ENCODE data around the gene OVCH1. TPM values are rescaled to one million over a fixed set of nuclear protein-coding genes. Genes with fewer than 3 reads are reported as not detected.

The OVCH1 gene, protein sequence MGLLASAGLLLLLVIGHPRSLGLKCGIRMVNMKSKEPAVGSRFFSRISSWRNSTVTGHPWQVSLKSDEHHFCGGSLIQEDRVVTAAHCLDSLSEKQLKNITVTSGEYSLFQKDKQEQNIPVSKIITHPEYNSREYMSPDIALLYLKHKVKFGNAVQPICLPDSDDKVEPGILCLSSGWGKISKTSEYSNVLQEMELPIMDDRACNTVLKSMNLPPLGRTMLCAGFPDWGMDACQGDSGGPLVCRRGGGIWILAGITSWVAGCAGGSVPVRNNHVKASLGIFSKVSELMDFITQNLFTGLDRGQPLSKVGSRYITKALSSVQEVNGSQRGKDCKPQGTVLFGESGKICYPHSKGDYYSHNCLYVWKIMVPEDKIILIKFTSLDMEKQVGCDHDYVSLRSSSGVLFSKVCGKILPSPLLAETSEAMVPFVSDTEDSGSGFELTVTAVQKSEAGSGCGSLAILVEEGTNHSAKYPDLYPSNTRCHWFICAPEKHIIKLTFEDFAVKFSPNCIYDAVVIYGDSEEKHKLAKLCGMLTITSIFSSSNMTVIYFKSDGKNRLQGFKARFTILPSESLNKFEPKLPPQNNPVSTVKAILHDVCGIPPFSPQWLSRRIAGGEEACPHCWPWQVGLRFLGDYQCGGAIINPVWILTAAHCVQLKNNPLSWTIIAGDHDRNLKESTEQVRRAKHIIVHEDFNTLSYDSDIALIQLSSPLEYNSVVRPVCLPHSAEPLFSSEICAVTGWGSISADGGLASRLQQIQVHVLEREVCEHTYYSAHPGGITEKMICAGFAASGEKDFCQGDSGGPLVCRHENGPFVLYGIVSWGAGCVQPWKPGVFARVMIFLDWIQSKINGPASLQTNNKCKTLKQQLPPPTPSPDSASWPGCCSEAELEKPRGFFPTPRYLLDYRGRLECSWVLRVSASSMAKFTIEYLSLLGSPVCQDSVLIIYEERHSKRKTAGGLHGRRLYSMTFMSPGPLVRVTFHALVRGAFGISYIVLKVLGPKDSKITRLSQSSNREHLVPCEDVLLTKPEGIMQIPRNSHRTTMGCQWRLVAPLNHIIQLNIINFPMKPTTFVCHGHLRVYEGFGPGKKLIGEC
- total RNA-seq (2012; rRNA removed): 0.44 and 1.8 TPM in 2 replicates

DNA sequence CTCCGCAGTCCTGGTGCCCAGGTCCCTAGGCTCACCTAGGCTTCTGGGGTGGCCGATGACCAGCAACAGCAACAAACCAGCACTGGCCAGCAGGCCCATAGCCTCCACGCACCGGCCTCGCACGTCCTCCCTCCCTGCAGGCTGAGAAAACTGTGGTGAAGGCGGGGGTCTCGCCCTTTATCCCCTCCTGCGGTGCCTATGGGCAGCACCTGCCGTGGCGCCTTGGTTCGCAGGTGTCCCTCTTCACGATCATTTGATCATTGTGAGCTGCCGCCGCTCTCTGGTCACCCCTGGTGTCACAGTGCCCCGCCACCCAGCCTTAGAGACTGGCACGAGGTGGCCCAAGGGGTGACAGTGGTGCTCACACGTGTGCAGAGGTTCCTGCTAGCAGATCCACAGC lies at the start of gene OVCH1:
TSS of gene OVCH1 (minus strand) at position 99 of the 400 bp plus-strand sequence. CDS start at position 99, 0 bp downstream.
- H3K4me1 ChIP-seq (ENCODE audit: control insufficient read depth, insufficient read depth, low read length): no peaks in the 10 kb centered on the region
- no peaks in the 10 kb centered on the region for H3K9me3 ChIP-seq (replicated peaks; ENCODE audit: low read length)
- H3K4me2 ChIP-seq (ENCODE audit: low read length): no peak within 1 kb of the TSS
- no peaks in the 10 kb centered on the region for H3K27me3 ChIP-seq (ENCODE audit: control insufficient read depth, insufficient read depth, low read length)
- H3K9ac ChIP-seq (ENCODE audit: low read depth, low read length): no peak within 1 kb of the TSS
- no peak within 1 kb of the TSS for H3K4me3 ChIP-seq (ENCODE audit: low read length)
- H3K36me3 ChIP-seq (ENCODE audit: insufficient read depth, low read length): peaks cover 18% of the 10 kb centered on the region

DNA sequence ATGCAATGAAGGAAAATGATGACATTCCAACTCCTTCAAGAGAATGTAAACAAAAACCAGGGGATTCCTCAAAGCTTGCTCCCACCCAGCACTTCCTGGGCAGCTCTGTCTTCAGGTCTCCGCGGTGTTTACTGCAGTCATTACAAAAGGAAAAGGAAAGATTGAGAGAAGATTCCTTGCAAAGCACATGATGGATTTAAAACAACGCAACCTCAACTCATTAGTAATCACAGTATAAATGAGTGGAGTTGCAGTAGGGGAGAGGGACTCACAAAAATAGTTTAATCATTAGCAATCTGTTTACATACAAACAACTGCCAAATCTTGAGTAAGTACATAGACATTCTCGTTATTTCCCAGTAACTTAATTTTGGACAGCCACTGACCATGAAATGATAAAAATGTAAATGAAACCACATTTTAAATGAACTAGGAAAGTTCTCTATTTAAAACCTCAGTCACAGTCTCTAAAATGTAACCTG lies 49.7 kb upstream of the OVCH1 start:
- peak overlapping the region; percentile 6 for H3K4me2 ChIP-seq (ENCODE audit: low read length)
- H3K27me3 ChIP-seq (ENCODE audit: control insufficient read depth, insufficient read depth, low read length): no peaks in the 10 kb centered on the region
- no peaks in the 10 kb centered on the region for H3K9me3 ChIP-seq (replicated peaks; ENCODE audit: low read length)
- peak overlapping the region; percentile 23 for H3K9ac ChIP-seq (ENCODE audit: low read depth, low read length)
- no peak overlapping the region for H3K4me3 ChIP-seq (ENCODE audit: low read length)
- H3K4me1 ChIP-seq (ENCODE audit: control insufficient read depth, insufficient read depth, low read length): peaks cover 23% of the 10 kb centered on the region
- peaks cover 25% of the 10 kb centered on the region for H3K36me3 ChIP-seq (ENCODE audit: insufficient read depth, low read length)

DNA sequence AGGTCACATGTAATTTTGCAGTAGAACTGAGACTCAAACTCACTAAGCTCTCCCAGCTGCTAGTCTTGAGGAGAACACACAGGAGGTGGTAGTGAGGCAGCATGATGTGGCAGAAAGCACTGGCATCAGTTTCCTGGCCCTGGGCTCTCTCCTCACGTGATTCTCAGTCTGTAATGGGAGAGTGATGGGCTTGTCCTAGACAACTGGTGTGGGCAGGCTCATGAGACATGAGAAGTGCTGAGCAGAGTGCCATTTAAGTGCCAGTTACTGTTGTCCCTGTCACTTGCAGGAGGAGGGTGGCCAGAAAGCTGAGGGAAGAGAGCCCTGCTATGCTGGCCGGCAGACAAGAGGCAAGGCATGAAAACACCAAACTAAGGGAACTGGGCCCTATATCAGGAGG lies 48.5 kb upstream of the OVCH1 start:
- no peaks in the 10 kb centered on the region for H3K27me3 ChIP-seq (ENCODE audit: control insufficient read depth, insufficient read depth, low read length)
- H3K4me1 ChIP-seq (ENCODE audit: control insufficient read depth, insufficient read depth, low read length): peaks cover 23% of the 10 kb centered on the region
- peaks cover 25% of the 10 kb centered on the region for H3K36me3 ChIP-seq (ENCODE audit: insufficient read depth, low read length)
- no peak overlapping the region for H3K4me2 ChIP-seq (ENCODE audit: low read length)
- no peak overlapping the region for H3K9ac ChIP-seq (ENCODE audit: low read depth, low read length)
- no peaks in the 10 kb centered on the region for H3K9me3 ChIP-seq (replicated peaks; ENCODE audit: low read length)
- H3K4me3 ChIP-seq (ENCODE audit: low read length): no peak overlapping the region

DNA sequence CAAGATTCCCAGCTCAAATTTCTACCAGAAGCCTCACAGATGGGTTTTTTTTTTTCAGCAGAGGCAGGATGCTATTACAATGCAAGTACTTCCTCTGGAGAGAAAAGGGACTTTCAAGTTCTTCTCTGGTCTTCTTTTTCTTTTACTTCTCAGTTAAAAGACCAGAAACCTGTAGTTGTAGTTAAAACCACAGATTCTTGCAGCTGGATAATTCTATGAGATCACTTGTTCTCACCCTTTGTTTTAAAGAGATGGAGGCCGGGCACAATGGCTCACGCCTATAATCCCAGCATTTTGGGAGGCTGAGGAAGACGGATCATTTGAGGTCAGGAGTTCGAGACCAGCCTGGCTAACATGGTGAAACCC lies 47.6 kb upstream of the OVCH1 start:
- H3K4me3 ChIP-seq (ENCODE audit: low read length): no peak overlapping the region
- H3K9me3 ChIP-seq (replicated peaks; ENCODE audit: low read length): no peaks in the 10 kb centered on the region
- H3K27me3 ChIP-seq (ENCODE audit: control insufficient read depth, insufficient read depth, low read length): no peaks in the 10 kb centered on the region
- H3K4me2 ChIP-seq (ENCODE audit: low read length): no peak overlapping the region
- H3K36me3 ChIP-seq (ENCODE audit: insufficient read depth, low read length): peaks cover 18% of the 10 kb centered on the region
- no peak overlapping the region for H3K9ac ChIP-seq (ENCODE audit: low read depth, low read length)
- peaks cover 23% of the 10 kb centered on the region for H3K4me1 ChIP-seq (ENCODE audit: control insufficient read depth, insufficient read depth, low read length)

DNA sequence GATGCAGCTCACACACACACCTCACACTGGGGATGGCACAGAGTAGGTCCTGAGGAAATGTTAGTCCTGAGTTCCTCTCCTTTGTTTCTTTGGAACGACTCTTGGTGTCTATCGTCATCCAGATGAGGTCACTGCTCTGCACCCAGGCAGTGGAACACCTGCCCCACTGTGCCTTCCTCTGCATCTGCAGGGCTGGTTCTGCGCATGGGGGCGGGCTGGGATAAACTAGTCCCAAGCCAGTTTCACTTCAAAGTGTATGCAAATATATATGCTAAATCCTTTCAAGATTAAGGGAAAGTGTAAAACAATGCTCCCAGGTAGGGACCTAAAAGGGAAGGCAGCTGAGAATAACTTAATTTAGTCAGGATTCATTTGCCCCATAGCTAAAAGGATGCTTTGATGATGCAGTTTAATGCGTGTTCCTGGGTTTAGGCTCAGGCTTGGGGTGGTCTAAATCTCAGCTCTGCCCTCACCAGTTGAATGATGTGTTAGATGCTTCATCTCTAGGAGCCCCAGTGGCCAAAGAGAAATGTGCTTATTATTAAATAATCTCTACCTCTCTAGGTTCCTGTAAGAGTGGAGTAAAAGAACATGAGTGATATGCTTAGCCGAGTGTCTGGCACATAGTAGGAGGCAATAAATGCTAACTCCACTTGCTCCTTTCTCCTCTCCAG lies 47.1 kb upstream of the OVCH1 start:
- no peaks in the 10 kb centered on the region for H3K27me3 ChIP-seq (ENCODE audit: control insufficient read depth, insufficient read depth, low read length)
- H3K9me3 ChIP-seq (replicated peaks; ENCODE audit: low read length): no peaks in the 10 kb centered on the region
- H3K36me3 ChIP-seq (ENCODE audit: insufficient read depth, low read length): peaks cover 16% of the 10 kb centered on the region
- H3K4me3 ChIP-seq (ENCODE audit: low read length): no peak overlapping the region
- no peak overlapping the region for H3K4me2 ChIP-seq (ENCODE audit: low read length)
- peaks cover 23% of the 10 kb centered on the region for H3K4me1 ChIP-seq (ENCODE audit: control insufficient read depth, insufficient read depth, low read length)
- H3K9ac ChIP-seq (ENCODE audit: low read depth, low read length): no peak overlapping the region

DNA sequence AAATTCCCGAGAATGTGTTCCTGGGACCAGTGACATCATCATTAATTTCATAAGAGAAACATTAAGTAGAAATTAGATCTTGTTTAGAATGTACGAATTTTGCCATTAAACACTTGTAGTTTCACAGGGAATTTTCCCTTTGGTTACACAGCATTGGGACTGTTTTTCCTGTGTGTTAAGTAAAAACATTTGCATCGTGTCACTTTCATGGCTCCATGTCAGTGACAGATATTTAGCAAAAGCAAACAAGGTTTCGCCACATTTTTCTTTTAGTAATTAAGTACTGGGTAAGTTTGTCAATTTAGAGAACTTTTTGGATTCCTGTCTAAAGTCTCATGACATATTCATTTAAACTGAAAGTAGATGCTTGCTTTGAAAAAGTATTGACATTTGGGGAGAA lies 45.5 kb upstream of the OVCH1 start:
- Histone ChIP-seq H3K4me2 (ENCODE audit: low read length) (peak overlapping the region; percentile 40), H3K36me3 (ENCODE audit: insufficient read depth, low read length) (peaks cover 13% of the 10 kb centered on the region), H3K4me1 (ENCODE audit: control insufficient read depth, insufficient read depth, low read length) (peaks cover 23% of the 10 kb centered on the region), H3K9ac (ENCODE audit: low read depth, low read length) (peak overlapping the region; percentile 7), H3K9me3 (replicated peaks; ENCODE audit: low read length) (no peaks in the 10 kb centered on the region), H3K4me3 (ENCODE audit: low read length) (no peak overlapping the region), H3K27me3 (ENCODE audit: control insufficient read depth, insufficient read depth, low read length) (no peaks in the 10 kb centered on the region)

DNA sequence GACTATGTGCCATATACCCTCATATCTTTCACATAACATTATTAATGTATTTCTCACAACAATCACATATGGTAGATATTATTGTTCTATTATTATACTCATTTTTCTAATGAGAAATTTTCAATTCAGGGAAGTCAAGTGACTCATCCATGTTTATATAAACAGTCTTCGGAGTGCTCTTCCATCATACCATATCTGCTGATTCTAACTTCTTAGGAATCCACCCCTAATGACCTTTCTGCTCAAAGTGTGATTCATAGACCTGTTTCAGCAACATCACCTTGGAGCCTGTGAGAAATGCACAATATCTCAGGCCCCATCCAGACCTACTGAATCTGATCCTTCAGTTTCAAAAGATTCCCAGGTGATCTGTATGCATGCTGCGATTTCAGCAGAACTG lies 39.8 kb upstream of the OVCH1 start:
- no peak overlapping the region for H3K4me3 ChIP-seq (ENCODE audit: low read length)
- no peaks in the 10 kb centered on the region for H3K27me3 ChIP-seq (ENCODE audit: control insufficient read depth, insufficient read depth, low read length)
- H3K9ac ChIP-seq (ENCODE audit: low read depth, low read length): no peak overlapping the region
- no peak overlapping the region for H3K4me2 ChIP-seq (ENCODE audit: low read length)
- H3K4me1 ChIP-seq (ENCODE audit: control insufficient read depth, insufficient read depth, low read length): peaks cover 7% of the 10 kb centered on the region
- H3K9me3 ChIP-seq (replicated peaks; ENCODE audit: low read length): no peaks in the 10 kb centered on the region
- H3K36me3 ChIP-seq (ENCODE audit: insufficient read depth, low read length): peaks cover 19% of the 10 kb centered on the region

DNA sequence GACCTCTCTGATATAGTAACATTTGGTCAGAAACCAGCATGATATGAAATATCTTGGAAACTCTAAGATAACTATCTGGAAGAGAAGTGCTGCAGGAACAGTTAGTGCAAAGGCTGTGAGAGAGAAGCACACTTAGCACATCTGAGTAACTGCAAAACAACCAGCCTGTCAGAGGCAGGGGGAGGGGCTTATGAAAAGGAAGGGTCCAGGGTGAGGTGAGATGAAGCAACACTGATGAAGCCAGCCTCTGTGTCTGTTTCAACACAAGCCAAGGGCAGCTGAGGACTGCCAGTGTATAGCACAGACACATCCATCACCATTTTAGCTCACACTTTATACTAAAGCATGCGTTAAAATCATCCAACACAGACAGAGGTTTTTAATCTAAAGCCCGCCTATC lies 37.4 kb upstream of the OVCH1 start:
- Histone ChIP-seq H3K9ac (ENCODE audit: low read depth, low read length) (no peak overlapping the region), H3K36me3 (ENCODE audit: insufficient read depth, low read length) (peaks cover 22% of the 10 kb centered on the region), H3K9me3 (replicated peaks; ENCODE audit: low read length) (no peaks in the 10 kb centered on the region), H3K4me2 (ENCODE audit: low read length) (no peak overlapping the region), H3K27me3 (ENCODE audit: control insufficient read depth, insufficient read depth, low read length) (no peaks in the 10 kb centered on the region), H3K4me1 (ENCODE audit: control insufficient read depth, insufficient read depth, low read length) (peaks cover 7% of the 10 kb centered on the region), H3K4me3 (ENCODE audit: low read length) (no peak overlapping the region)

DNA sequence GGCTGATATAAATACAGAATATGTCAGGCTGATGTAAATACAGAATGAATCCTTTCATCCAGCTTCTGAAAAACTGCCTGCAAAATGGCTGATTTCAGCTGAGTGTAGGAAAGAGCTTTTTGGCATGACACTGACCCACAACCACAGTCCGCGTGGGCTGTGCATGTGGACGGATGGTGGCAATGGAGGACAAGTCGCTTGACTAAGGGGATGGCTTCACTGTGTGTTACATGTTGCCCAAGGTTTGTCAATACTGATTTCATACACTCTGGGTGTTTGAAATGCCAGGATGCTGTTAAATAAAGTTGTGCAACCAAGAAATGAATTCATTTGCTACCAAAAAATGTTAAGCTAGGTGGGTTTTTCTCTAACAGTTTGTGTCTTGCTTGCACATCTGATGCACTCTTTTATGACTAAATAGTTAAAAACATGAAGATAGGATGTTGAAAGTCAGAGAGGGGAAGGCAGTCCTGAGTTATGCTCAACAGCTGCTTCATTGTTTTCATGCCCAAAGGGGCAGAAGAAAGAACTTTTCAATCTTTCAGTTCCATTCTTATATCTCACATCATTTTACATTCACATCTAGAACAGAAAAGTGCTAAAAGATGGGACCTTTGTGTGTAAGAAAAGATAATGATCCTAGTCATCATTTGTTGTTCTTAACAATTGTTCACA lies 36.5 kb upstream of the OVCH1 start:
- H3K9ac ChIP-seq (ENCODE audit: low read depth, low read length): no peak overlapping the region

DNA sequence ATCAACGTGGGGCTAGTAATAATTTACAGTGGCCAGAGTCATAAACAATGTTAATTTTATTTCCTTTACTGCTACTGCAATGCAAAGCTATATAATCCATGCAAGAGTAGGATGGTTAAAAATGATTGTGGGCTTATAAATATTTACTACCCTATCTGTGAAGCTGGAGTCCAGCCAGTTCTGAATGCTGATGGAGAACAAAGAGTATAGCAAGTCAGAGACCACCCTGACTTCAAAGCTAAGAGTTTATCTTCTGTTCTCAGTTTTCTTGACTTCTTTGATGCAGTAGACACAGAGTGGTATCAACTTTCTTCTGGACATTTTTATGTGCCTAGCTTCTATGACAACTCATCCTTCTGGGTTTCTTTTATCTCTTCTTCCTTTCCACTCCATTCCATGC lies 34.0 kb upstream of the OVCH1 start:
- H3K4me1 ChIP-seq (ENCODE audit: control insufficient read depth, insufficient read depth, low read length): peaks cover 3% of the 10 kb centered on the region
- no peak overlapping the region for H3K4me3 ChIP-seq (ENCODE audit: low read length)
- peaks cover 43% of the 10 kb centered on the region for H3K36me3 ChIP-seq (ENCODE audit: insufficient read depth, low read length)
- H3K27me3 ChIP-seq (ENCODE audit: control insufficient read depth, insufficient read depth, low read length): no peaks in the 10 kb centered on the region
- no peaks in the 10 kb centered on the region for H3K9me3 ChIP-seq (replicated peaks; ENCODE audit: low read length)
- no peak overlapping the region for H3K4me2 ChIP-seq (ENCODE audit: low read length)
- no peak overlapping the region for H3K9ac ChIP-seq (ENCODE audit: low read depth, low read length)

More for the DNA sequence above, 36.5 kb upstream of the OVCH1 start:
- peaks cover 7% of the 10 kb centered on the region for H3K4me1 ChIP-seq (ENCODE audit: control insufficient read depth, insufficient read depth, low read length)
- no peak overlapping the region for H3K4me2 ChIP-seq (ENCODE audit: low read length)
- no peaks in the 10 kb centered on the region for H3K9me3 ChIP-seq (replicated peaks; ENCODE audit: low read length)
- H3K36me3 ChIP-seq (ENCODE audit: insufficient read depth, low read length): peaks cover 25% of the 10 kb centered on the region
- no peak overlapping the region for H3K4me3 ChIP-seq (ENCODE audit: low read length)
- no peaks in the 10 kb centered on the region for H3K27me3 ChIP-seq (ENCODE audit: control insufficient read depth, insufficient read depth, low read length)
